HepG2 (cell line): ENCODE data around the gene CCNJL. TPM values are rescaled to one million over a fixed set of nuclear protein-coding genes. Genes with fewer than 3 reads are reported as not detected.

Experiments
- ATAC-seq: fragments of 200-7000 bp; cut with Tn5 transposase; 3 replicates; pipeline ENCODE4 v1.9.1; 2020; ENCODE audit warnings: mild to moderate bottlenecking, moderate library complexity
- BruUV-seq: library from RNA; stranded (reverse); fragments of 400-500 nt; replicated peaks from 2 replicates; lab custom pipeline; 2021; lab: Mats Ljungman, UMichigan
- CTCF ChIA-PET: fragments of 300-600 bp; formaldehyde crosslinking; extraction: SDS; loops from one replicate; lab custom pipeline; 2021; ENCODE audit warnings: low total read pairs, inconsistent platforms, low intra/inter-chr PET ratio; lab: Yijun Ruan, JAX
- POLR2A ChIA-PET: fragments of 350-600 bp; sonication (Branson Sonifier 250); formaldehyde crosslinking; loops from one replicate; lab custom pipeline; 2020; ENCODE audit warnings: antibody characterized with exemption, inconsistent platforms; lab: Yijun Ruan, JAX
- DNase-seq: peaks from one replicate; pipeline ENCODE4 v3.0.0-alpha.2; 2015; ENCODE audit warnings: low spot score
- FAIRE-seq: peaks from 3 replicates; lab custom pipeline; 2011; peaks lifted over from hg19 to GRCh38; lab: Jason Lieb, UNC
- H2AFZ ChIP-seq: one replicate; pipeline ENCODE4 v1.6.1; 2011; ENCODE audit warnings: low read length, inconsistent platforms
- H3K27ac ChIP-seq: fragments of 300-600 bp; 3 replicates; pipeline ENCODE4 v1.8.0; 2011; ENCODE audit warnings: mixed run types, mild to moderate bottlenecking, mixed read lengths, low read length, inconsistent platforms; ENCODE audit not compliant: insufficient read depth; ENCODE audit errors: extremely low read length
- H3K27me3 ChIP-seq, 2 experiments: fragments of 200-600 bp in 1 of 2; 2 replicates in 1 of 2; 3 replicates in 1 of 2; pipeline versions ENCODE4 v1.6.0 to v1.8.0; 2011; ENCODE audit warnings: low read length in 2 of 2, mild to moderate bottlenecking in 2 of 2, moderate library complexity in 2 of 2, inconsistent platforms in 1 of 2; ENCODE audit not compliant: insufficient read depth in 2 of 2, control insufficient read depth in 1 of 2
- H3K36me3 ChIP-seq, 2 experiments: fragments of 200-600 bp in 1 of 2; replicated peaks in 1 of 2; 2 replicates in 1 of 2; 3 replicates in 1 of 2; pipeline versions ENCODE4 v1.5.1 to v1.8.0; 2011; ENCODE audit warnings: low read length in 2 of 2, inconsistent platforms in 1 of 2; ENCODE audit not compliant: insufficient read depth in 2 of 2, control insufficient read depth in 1 of 2
- H3K4me1 ChIP-seq: 2 replicates; pipeline ENCODE4 v1.5.1; 2012; ENCODE audit warnings: low read length, inconsistent platforms; ENCODE audit not compliant: insufficient read depth
- H3K4me2 ChIP-seq: 2 replicates; pipeline ENCODE4 v1.6.0; 2011; ENCODE audit warnings: low read depth, low read length, inconsistent platforms
- H3K4me3 ChIP-seq, 3 experiments: fragments of 200-600 bp in 1 of 3; sonication (generic), shearing (Covaris generic) in 1 of 3; replicated peaks in 1 of 3; 2 replicates each; pipeline ENCODE4 v1.5.1; 2011 to 2016; ENCODE audit warnings: low read length in 3 of 3, inconsistent platforms in 2 of 3, low read depth in 2 of 3, mild to moderate bottlenecking in 2 of 3, control low read depth in 1 of 3, mixed read lengths in 1 of 3; ENCODE audit not compliant: insufficient read depth in 1 of 3
- H3K79me2 ChIP-seq: one replicate; pipeline ENCODE4 v1.6.1; 2011; ENCODE audit warnings: low read length, inconsistent platforms; ENCODE audit not compliant: insufficient read depth
- H3K9ac ChIP-seq: 2 replicates; pipeline ENCODE4 v1.6.0; 2011; ENCODE audit warnings: mild to moderate bottlenecking, low read depth, low read length, inconsistent platforms; ENCODE audit not compliant: insufficient read depth
- H3K9me3 ChIP-seq: 2 replicates; pipeline ENCODE4 v1.5.1; 2012; ENCODE audit warnings: mild to moderate bottlenecking, low read length
- H4K20me1 ChIP-seq: 2 replicates; pipeline ENCODE4 v1.6.0; 2011; ENCODE audit warnings: inconsistent platforms, mild to moderate bottlenecking, low read length, moderate library complexity; ENCODE audit not compliant: insufficient read depth
- KMT2A ChIP-seq: sonication (generic); formaldehyde crosslinking; IDR thresholded peaks from 2 replicates; pipeline ENCODE4 v1.4.0; 2020; ENCODE audit warnings: missing genetic modification reagents
- MIER3 ChIP-seq: IDR thresholded peaks from 2 replicates; pipeline ENCODE4 v1.6.1; 2016; ENCODE audit warnings: missing compliant biosample characterization, borderline replicate concordance
- MYC ChIP-seq: sonication (generic); formaldehyde crosslinking; IDR thresholded peaks from 2 replicates; pipeline ENCODE4 v1.9.0; 2021; ENCODE audit warnings: missing genetic modification reagents, borderline replicate concordance
- NCOA2 ChIP-seq: sonication (generic); formaldehyde crosslinking; IDR thresholded peaks from 2 replicates; pipeline ENCODE4 v1.8.0; 2022; ENCODE audit warnings: inconsistent platforms
- RCOR2 ChIP-seq: IDR thresholded peaks from 2 replicates; pipeline ENCODE4 v1.6.1; 2016; ENCODE audit warnings: missing biosample characterization, missing genetic modification reagents
- RFX3 ChIP-seq: IDR thresholded peaks from 2 replicates; pipeline ENCODE4 v1.6.1; 2016; ENCODE audit warnings: missing biosample characterization, missing genetic modification reagents
- SRSF4 ChIP-seq: fragments of 200-400 bp; formaldehyde crosslinking; IDR thresholded peaks from one replicate; pipeline ENCODE4 v1.6.1; 2018; ENCODE audit warnings: mild to moderate bottlenecking, low read depth, low read length, moderate library complexity; ENCODE audit not compliant: poor library complexity, severe bottlenecking
- ZFY ChIP-seq: sonication (generic); formaldehyde crosslinking; IDR thresholded peaks from 2 replicates; pipeline ENCODE4 v1.4.0; 2020; ENCODE audit warnings: missing genetic modification reagents
- ZKSCAN5 ChIP-seq: sonication (generic); formaldehyde crosslinking; IDR thresholded peaks from 2 replicates; pipeline ENCODE4 v1.5.1; 2020; ENCODE audit warnings: mild to moderate bottlenecking, missing genetic modification reagents
- ZNF337 ChIP-seq: sonication (generic); formaldehyde crosslinking; IDR thresholded peaks from 2 replicates; pipeline ENCODE4 v1.5.1; 2020; ENCODE audit warnings: missing genetic modification reagents, low read depth, mild to moderate bottlenecking, borderline replicate concordance
- ZNF33A ChIP-seq: sonication (generic); formaldehyde crosslinking; IDR thresholded peaks from 2 replicates; pipeline ENCODE4 v1.5.1; 2020; ENCODE audit warnings: missing genetic modification reagents, mild to moderate bottlenecking, moderate library complexity, borderline replicate concordance
- WGBS: methylation state at CpG from one replicate; pipeline ENCODE4 v1.1.6; 2017; ENCODE audit warnings: low lambda C conversion rate; 5-methylcytosine and 5-hydroxymethylcytosine counted together
- in situ Hi-C: cut with HindIII; loops from 2 replicates; pipeline ENCODE4 v1.10.0; 2017; ENCODE audit warnings: low pct_unique_long_range_greater_than_20kb; ENCODE audit not compliant: extremely low pct_ligation_motif_present
- intact Hi-C: fragments of 100-400 bp; cut with micrococcal nuclease; formaldehyde crosslinking; loops from one replicate; pipeline ENCODE4 v1.10.0; 2022; ENCODE audit not compliant: unreplicated experiment
- polyA plus RNA-seq, 8 experiments: library from polyadenylated mRNA; depleted of rRNA in 3 of 8; stranded (reverse) in 7 of 8; unstranded in 1 of 8; fragments of >200 nt; fragmentation: Illumina TruSeq in 4 of 8; extraction: Trizol in 4 of 8; gene quantifications; 2 replicates each; pipeline versions ENCODE4 v1.2.1 to v1.2.3, GENCODE V29; 2011 to 2016; ENCODE audit warnings: low read depth in 4 of 8, missing spikeins in 1 of 8, mixed read lengths in 1 of 8; ENCODE audit not compliant: insufficient read depth in 1 of 8
- total RNA-seq, 5 experiments: library from RNA; depleted of rRNA; stranded (reverse); fragments of >200 nt; fragmentation: Illumina TruSeq; extraction: Trizol; gene quantifications; 2 replicates each; pipeline ENCODE4 v1.2.3, GENCODE V29; 2016; ENCODE audit warnings: low read depth in 1 of 5
- TF ChIP-seq, protein P1 (sequence below): sonication (generic); formaldehyde crosslinking; IDR thresholded peaks from 2 replicates; pipeline ENCODE4 v1.4.0; 2020; ENCODE audit warnings: mild to moderate bottlenecking, missing genetic modification reagents
- TF ChIP-seq, protein P2 (sequence below): sonication (generic); formaldehyde crosslinking; conservative IDR thresholded peaks from 2 replicates; pipeline ENCODE4 v1.8.0; 2022; ENCODE audit warnings: mild to moderate bottlenecking, moderate library complexity, missing genetic modification reagents
- TF ChIP-seq, protein P3 (sequence below): sonication (generic); formaldehyde crosslinking; IDR thresholded peaks from 2 replicates; pipeline ENCODE4 v1.4.0; 2020; ENCODE audit warnings: missing genetic modification reagents
- TF ChIP-seq, protein P4 (sequence below): sonication (generic); formaldehyde crosslinking; IDR thresholded peaks from 2 replicates; pipeline ENCODE4 v1.4.0; 2020; ENCODE audit warnings: low read depth, missing genetic modification reagents
- TF ChIP-seq, protein P5 (sequence below): sonication (generic); formaldehyde crosslinking; IDR thresholded peaks from 2 replicates; pipeline ENCODE4 v1.5.1; 2020; ENCODE audit warnings: missing genetic modification reagents, mild to moderate bottlenecking, borderline replicate concordance

The CCNJL gene
- total and polyA plus RNA-seq, 2 of the 13 experiments (the other 11 are each of a cell fraction or from before 2014, with no cell fraction given), result 1.6 to 4.4 TPM

DNA sequence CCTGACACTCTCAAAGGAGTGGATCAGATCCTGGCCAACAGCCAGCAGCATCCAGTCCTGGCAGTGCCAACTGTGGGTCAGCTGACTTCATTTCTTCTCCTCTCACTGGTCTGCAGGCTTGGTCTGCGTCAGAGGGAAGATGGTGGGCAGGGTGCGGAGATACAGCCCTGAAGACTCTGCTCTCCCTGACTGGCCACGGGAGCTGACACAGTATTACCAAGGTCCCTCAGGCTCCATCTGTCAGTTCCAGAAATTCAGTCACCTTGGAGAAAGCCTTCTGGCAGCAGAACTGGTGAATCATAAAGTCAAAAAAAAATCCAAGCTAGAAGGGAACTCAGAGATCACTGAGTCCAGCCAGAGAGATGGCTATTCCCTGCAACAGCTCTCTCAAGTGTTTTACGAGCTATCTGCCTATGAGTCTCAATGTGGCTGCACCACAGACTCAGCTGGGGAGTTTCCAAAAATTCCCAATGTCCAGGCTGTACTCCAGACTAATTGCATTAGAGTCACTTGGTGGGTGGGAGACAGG is 30.1 kb upstream of the CCNJL start:
- peaks cover 0 to 3% of the 10 kb centered on the region in 2 experiments; a peak in 1 of 5 replicates for H3K27me3 ChIP-seq
- H3K9me3 ChIP-seq, result no peaks in the 10 kb centered on the region
- H3K36me3 ChIP-seq, result no peaks in the 10 kb centered on the region
- H3K4me1 ChIP-seq, result no peaks in the 10 kb centered on the region
- ATAC-seq (no peak), FAIRE-seq (no peak), DNase-seq (no peak)
- 63% methylated on average over 3 of the region's 4 CpGs for WGBS
- no peak overlapping the region for H3K4me3 ChIP-seq
- no peak overlapping the region for H3K9ac ChIP-seq
- CTCF ChIA-PET, result no interaction called here
- H2AFZ ChIP-seq, result no peak overlapping the region
- H3K79me2 ChIP-seq, result no peaks in the 10 kb centered on the region
- no peak overlapping the region for H3K4me2 ChIP-seq
- in situ Hi-C loops, result no loop called here
- H3K27ac ChIP-seq, result no peak overlapping the region
- POLR2A ChIA-PET, result no interaction called here
- intact Hi-C loops, result no loop called here
- H4K20me1 ChIP-seq, result no peaks in the 10 kb centered on the region
- no TSS peak for BruUV-seq
- TF ChIP-seq, protein P1, sequence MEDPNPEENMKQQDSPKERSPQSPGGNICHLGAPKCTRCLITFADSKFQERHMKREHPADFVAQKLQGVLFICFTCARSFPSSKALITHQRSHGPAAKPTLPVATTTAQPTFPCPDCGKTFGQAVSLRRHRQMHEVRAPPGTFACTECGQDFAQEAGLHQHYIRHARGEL (CRISPR knock-in tag), result no peak
- TF ChIP-seq KMT2A, result no peak
- TF ChIP-seq, protein P2, sequence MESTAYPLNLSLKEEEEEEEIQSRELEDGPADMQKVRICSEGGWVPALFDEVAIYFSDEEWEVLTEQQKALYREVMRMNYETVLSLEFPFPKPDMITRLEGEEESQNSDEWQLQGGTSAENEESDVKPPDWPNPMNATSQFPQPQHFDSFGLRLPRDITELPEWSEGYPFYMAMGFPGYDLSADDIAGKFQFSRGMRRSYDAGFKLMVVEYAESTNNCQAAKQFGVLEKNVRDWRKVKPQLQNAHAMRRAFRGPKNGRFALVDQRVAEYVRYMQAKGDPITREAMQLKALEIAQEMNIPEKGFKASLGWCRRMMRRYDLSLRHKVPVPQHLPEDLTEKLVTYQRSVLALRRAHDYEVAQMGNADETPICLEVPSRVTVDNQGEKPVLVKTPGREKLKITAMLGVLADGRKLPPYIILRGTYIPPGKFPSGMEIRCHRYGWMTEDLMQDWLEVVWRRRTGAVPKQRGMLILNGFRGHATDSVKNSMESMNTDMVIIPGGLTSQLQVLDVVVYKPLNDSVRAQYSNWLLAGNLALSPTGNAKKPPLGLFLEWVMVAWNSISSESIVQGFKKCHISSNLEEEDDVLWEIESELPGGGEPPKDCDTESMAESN, result no peak
- no peak for TF ChIP-seq RCOR2 (CRISPR knock-in tag)
- TF ChIP-seq NCOA2 (CRISPR knock-in tag), result no peak
- no peak for TF ChIP-seq ZKSCAN5
- TF ChIP-seq, protein P3, sequence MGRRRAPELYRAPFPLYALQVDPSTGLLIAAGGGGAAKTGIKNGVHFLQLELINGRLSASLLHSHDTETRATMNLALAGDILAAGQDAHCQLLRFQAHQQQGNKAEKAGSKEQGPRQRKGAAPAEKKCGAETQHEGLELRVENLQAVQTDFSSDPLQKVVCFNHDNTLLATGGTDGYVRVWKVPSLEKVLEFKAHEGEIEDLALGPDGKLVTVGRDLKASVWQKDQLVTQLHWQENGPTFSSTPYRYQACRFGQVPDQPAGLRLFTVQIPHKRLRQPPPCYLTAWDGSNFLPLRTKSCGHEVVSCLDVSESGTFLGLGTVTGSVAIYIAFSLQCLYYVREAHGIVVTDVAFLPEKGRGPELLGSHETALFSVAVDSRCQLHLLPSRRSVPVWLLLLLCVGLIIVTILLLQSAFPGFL, result no peak
- TF ChIP-seq MIER3 (CRISPR knock-in tag), result no peak
- TF ChIP-seq, protein P4, sequence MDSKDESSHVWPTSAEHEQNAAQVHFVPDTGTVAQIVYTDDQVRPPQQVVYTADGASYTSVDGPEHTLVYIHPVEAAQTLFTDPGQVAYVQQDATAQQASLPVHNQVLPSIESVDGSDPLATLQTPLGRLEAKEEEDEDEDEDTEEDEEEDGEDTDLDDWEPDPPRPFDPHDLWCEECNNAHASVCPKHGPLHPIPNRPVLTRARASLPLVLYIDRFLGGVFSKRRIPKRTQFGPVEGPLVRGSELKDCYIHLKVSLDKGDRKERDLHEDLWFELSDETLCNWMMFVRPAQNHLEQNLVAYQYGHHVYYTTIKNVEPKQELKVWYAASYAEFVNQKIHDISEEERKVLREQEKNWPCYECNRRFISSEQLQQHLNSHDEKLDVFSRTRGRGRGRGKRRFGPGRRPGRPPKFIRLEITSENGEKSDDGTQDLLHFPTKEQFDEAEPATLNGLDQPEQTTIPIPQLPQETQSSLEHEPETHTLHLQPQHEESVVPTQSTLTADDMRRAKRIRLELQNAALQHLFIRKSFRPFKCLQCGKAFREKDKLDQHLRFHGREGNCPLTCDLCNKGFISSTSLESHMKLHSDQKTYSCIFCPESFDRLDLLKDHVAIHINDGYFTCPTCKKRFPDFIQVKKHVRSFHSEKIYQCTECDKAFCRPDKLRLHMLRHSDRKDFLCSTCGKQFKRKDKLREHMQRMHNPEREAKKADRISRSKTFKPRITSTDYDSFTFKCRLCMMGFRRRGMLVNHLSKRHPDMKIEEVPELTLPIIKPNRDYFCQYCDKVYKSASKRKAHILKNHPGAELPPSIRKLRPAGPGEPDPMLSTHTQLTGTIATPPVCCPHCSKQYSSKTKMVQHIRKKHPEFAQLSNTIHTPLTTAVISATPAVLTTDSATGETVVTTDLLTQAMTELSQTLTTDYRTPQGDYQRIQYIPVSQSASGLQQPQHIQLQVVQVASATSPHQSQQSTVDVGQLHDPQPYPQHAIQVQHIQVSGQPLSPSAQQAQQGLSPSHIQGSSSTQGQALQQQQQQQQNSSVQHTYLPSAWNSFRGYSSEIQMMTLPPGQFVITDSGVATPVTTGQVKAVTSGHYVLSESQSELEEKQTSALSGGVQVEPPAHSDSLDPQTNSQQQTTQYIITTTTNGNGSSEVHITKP (CRISPR knock-in tag), result no peak
- no peak for TF ChIP-seq ZNF337 (CRISPR knock-in tag)
- no peak for TF ChIP-seq RFX3 (CRISPR knock-in tag)
- no peak for TF ChIP-seq ZNF33A (CRISPR knock-in tag)
- TF ChIP-seq SRSF4, result no peak
- TF ChIP-seq, protein P5, sequence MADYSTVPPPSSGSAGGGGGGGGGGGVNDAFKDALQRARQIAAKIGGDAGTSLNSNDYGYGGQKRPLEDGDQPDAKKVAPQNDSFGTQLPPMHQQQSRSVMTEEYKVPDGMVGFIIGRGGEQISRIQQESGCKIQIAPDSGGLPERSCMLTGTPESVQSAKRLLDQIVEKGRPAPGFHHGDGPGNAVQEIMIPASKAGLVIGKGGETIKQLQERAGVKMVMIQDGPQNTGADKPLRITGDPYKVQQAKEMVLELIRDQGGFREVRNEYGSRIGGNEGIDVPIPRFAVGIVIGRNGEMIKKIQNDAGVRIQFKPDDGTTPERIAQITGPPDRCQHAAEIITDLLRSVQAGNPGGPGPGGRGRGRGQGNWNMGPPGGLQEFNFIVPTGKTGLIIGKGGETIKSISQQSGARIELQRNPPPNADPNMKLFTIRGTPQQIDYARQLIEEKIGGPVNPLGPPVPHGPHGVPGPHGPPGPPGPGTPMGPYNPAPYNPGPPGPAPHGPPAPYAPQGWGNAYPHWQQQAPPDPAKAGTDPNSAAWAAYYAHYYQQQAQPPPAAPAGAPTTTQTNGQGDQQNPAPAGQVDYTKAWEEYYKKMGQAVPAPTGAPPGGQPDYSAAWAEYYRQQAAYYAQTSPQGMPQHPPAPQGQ (CRISPR knock-in tag), result no peak
- no peak for TF ChIP-seq ZFY
- TF ChIP-seq MYC (CRISPR knock-in tag), result no peak
